ENCODE measurements around the gene CAB39. TPM values are rescaled to one million over a fixed set of nuclear protein-coding genes. Genes with fewer than 3 reads are reported as not detected.

Gene CAB39
- total RNA-seq, 1 experiment from 2014 or later, result 39.9 TPM

- no TSS peak for BruUV-seq (replicated peaks)
- ChIA-PET CTCF (no interaction called here), POLR2A (no interaction called here)
Observed at GRCh38 chr2:230868161-230868946, 155.7 kb downstream of the CAB39 start.

More at GRCh38 chr2:230868161-230868946, 155.7 kb downstream of the CAB39 start:
- Histone ChIP-seq H3K27ac (ENCODE audit: low read length) (no peak overlapping the region), H3K27me3 (ENCODE audit: control insufficient read depth, insufficient read depth, low read length) (no peaks in the 10 kb centered on the region), H3K36me3 (ENCODE audit: control insufficient read depth, insufficient read depth, low read length) (peaks cover 3% of the 10 kb centered on the region; the same call in 1 of the 2 replicates), H3K4me3 (ENCODE audit: low read depth in 2 of 2, low read length in 2 of 2) (no peak overlapping the region), H3K9me3 (ENCODE audit: control insufficient read depth, insufficient read depth, low read depth, low read length) (no peaks in the 10 kb centered on the region), H3K4me1 (ENCODE audit: control insufficient read depth, insufficient read depth, low read length) (peaks cover 64% of the 10 kb centered on the region)
- TF ChIP-seq POLR2AphosphoS5 (IDR thresholded peaks at IDR 0.05; ENCODE audit: low read depth, low read length), result no peak
- TF ChIP-seq REST (IDR thresholded peaks at IDR 0.05; ENCODE audit: insufficient read depth in 1 of 2, low read depth in 2 of 2, low read length in 1 of 2), result no peak
- no peak for TF ChIP-seq CTCF (IDR thresholded peaks at IDR 0.05)
- no peak for TF ChIP-seq SIN3A (IDR thresholded peaks at IDR 0.05; ENCODE audit: borderline replicate concordance, insufficient read depth, low read depth, low read length)
- no peak for TF ChIP-seq TCF7L2 (IDR thresholded peaks at IDR 0.05; ENCODE audit: low read depth, low read length)
- in situ Hi-C loops (cut with HindIII; ENCODE audit: low pct_unique_long_range_greater_than_20kb, low sequenced_read_pairs), result no loop called here
- ATAC-seq, result no peak
- DNase-seq (ENCODE audit: low read depth, low spot score), result no peak
- intact Hi-C loops (cut with micrococcal nuclease; ENCODE audit: unreplicated experiment), result no loop called here
